ENCODE data around the gene C2CD4B. TPM values are rescaled to one million over a fixed set of nuclear protein-coding genes. Genes with fewer than 3 reads are reported as not detected.

Gene C2CD4B, protein sequence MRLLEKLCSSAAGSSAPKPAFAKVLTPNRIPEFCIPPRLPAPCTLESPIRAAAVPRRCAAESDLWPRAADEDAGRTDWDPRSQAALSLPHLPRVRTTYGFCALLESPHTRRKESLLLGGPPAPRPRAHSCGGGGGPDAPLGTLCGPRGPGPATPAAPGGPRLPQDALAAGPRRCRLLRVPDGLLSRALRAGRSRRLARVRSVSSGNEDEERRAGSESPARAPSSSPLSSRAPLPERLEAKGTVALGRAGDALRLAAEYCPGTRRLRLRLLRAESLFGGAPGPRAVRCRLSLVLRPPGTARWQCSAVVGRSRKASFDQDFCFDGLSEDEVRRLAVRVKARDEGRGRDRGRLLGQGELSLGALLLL
- total RNA-seq = not detected in 2 replicates

DNA sequence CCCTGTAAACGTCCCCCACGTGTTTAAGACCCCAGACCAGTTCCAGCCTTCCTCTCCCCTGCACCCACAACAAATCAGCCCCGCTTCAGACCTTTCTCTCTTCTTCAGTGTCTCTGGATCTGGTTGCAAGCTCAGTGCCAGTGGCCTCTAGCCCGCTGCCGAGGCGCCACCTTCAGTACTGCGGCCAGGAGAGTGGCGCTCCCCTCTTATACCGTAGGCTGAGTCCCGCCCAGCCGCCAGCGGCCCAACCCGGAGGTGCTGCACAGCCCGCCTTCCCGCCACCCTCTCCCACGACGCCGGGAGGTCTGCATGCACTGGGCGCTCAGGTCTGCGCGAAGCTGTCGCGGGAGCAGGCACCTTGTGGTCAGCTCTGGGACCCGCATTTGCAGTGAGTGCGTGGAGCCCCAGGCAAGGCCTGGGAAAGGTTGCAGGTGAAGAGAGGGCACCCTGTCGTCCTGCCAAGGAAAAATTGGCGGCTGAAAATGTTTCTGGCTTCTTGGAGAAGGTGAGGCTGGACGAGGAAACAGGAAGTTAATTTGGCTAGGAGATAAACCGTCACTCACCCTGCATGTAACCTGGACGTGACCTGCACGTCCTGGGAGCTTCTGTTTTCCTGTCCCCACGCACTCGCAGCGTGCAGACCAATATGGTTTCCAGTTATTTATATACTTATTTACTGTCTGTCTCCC lies at the start of gene C2CD4B:
Gene C2CD4B, minus strand, starts transcription at position 182 of the 689 bp plus-strand sequence. CDS start 301 bp downstream, outside the sequence.

Other genes with a start within 250 kb of the C2CD4B start
- gene VPS13C, start 104.8 kb downstream of the C2CD4B start, total RNA-seq = 15.8 and 37.6 TPM in 2 replicates
- 0.25 TPM in 1 of 2 replicates, not detected in the other for gene C2CD4A, start 98.3 kb downstream of the C2CD4B start, total RNA-seq
- gene TLN2, start 225.3 kb upstream of the C2CD4B start, total RNA-seq = 13.5 and 14.6 TPM in 2 replicates